GM23338 (cell line): Measurements from ENCODE around the gene PTAR1. TPM values are rescaled to one million over a fixed set of nuclear protein-coding genes. Genes with fewer than 3 reads are reported as not detected.

ENCODE experiments used
- ATAC-seq: fragments of 200-7000 bp; cut with Tn5 transposase; 3 replicates; pipeline ENCODE4 v1.9.1; 2020
- DNase-seq: peaks from one replicate; pipeline ENCODE4 v3.0.0-alpha.2; 2015; ENCODE audit warnings: low spot score
- H2AFZ ChIP-seq: fragments of 200-600 bp; sonication (generic); 2 replicates; pipeline ENCODE4 v1.8.0; 2016; ENCODE audit warnings: antibody characterized with exemption, mild to moderate bottlenecking, moderate library complexity
- H3F3A ChIP-seq: fragments of 200-600 bp; sonication (generic); replicated peaks from 2 replicates; pipeline ENCODE4 v1.8.0; 2017; ENCODE audit warnings: antibody characterized with exemption, mixed run types, low read depth
- H3K27ac ChIP-seq: fragments of 200-600 bp; sonication (generic); 2 replicates; pipeline ENCODE4 v1.6.1; 2016; ENCODE audit warnings: low read depth
- H3K27me3 ChIP-seq: fragments of 200-600 bp; sonication (generic); 2 replicates; pipeline ENCODE4 v1.8.0; 2016; ENCODE audit warnings: mild to moderate bottlenecking, mixed run types, moderate library complexity; ENCODE audit not compliant: insufficient read depth
- H3K36me3 ChIP-seq: fragments of 200-600 bp; sonication (generic); 2 replicates; pipeline ENCODE4 v1.8.0; 2016; ENCODE audit warnings: mild to moderate bottlenecking; ENCODE audit not compliant: insufficient read depth
- H3K4me1 ChIP-seq: fragments of 200-600 bp; sonication (generic); 2 replicates; pipeline ENCODE4 v1.8.0; 2016; ENCODE audit warnings: mild to moderate bottlenecking, moderate library complexity; ENCODE audit not compliant: insufficient read depth
- H3K4me2 ChIP-seq: fragments of 200-600 bp; sonication (generic); 2 replicates; pipeline ENCODE4 v1.7.1; 2017; ENCODE audit warnings: mixed run types
- H3K4me3 ChIP-seq: fragments of 200-600 bp; sonication (generic); 2 replicates; pipeline ENCODE4 v1.6.1; 2016; ENCODE audit warnings: mixed run types
- H3K79me2 ChIP-seq: fragments of 200-600 bp; sonication (generic); replicated peaks from 2 replicates; pipeline ENCODE4 v1.8.0; 2017; ENCODE audit warnings: mild to moderate bottlenecking; ENCODE audit not compliant: insufficient read depth
- H3K9me2 ChIP-seq: fragments of 200-600 bp; sonication (generic); 2 replicates; pipeline ENCODE4 v1.8.0; 2017; ENCODE audit not compliant: insufficient read depth
- H4K20me1 ChIP-seq: fragments of 200-600 bp; sonication (generic); replicated peaks from 2 replicates; pipeline ENCODE4 v1.8.0; 2017; ENCODE audit warnings: mild to moderate bottlenecking; ENCODE audit not compliant: insufficient read depth
- H3K27ac Mint-ChIP-seq: 2 replicates; pipeline ENCODE4 v1.8.0; 2020; ENCODE audit warnings: inconsistent platforms, mild to moderate bottlenecking, moderate library complexity, mixed read lengths
- H3K27me3 Mint-ChIP-seq: 3 replicates; pipeline ENCODE4 v1.8.0; 2022; ENCODE audit warnings: low read depth, mild to moderate bottlenecking, moderate library complexity, mixed read lengths, inconsistent platforms; ENCODE audit not compliant: insufficient read depth, poor library complexity
- H3K36me3 Mint-ChIP-seq: 3 replicates; pipeline ENCODE4 v1.8.0; 2021; ENCODE audit warnings: low read depth, mild to moderate bottlenecking, inconsistent platforms, moderate library complexity, mixed read lengths
- H3K4me1 Mint-ChIP-seq: 3 replicates; pipeline ENCODE4 v1.8.0; 2020; ENCODE audit warnings: mild to moderate bottlenecking, inconsistent platforms, mixed read lengths
- H3K4me3 Mint-ChIP-seq: 3 replicates; pipeline ENCODE4 v1.8.0; 2021; ENCODE audit warnings: moderate library complexity, mild to moderate bottlenecking, inconsistent platforms, mixed read lengths
- H3K9me3 Mint-ChIP-seq: 3 replicates; pipeline ENCODE4 v1.8.0; 2020; ENCODE audit warnings: moderate library complexity, mild to moderate bottlenecking, inconsistent platforms, mixed read lengths
- CREB1 ChIP-seq: fragments of 250-450 bp; sonication (Bioruptor Pico); IDR thresholded peaks from 2 replicates; pipeline ENCODE4 v1.5.0; 2020; ENCODE audit warnings: low read depth, mild to moderate bottlenecking, moderate library complexity
- CTCF ChIP-seq, 2 experiments: fragments of 200-600 bp in 1 of 2; sonication (generic) in 1 of 2; conservative IDR thresholded peaks; 2 replicates each; pipeline versions ENCODE4 v1.5.1 to v1.6.1; 2016 to 2017; ENCODE audit warnings: antibody characterized with exemption in 2 of 2, low read depth in 2 of 2, mild to moderate bottlenecking in 2 of 2, moderate library complexity in 1 of 2
- ETS1 ChIP-seq: IDR thresholded peaks from 2 replicates; pipeline ENCODE4 v1.6.1; 2016; ENCODE audit warnings: antibody characterized with exemption
- EZH2 ChIP-seq: fragments of 200-600 bp; sonication (generic); IDR thresholded peaks from one replicate; pipeline ENCODE4 v1.8.0; 2017; ENCODE audit warnings: antibody characterized with exemption, mild to moderate bottlenecking, low read depth; ENCODE audit not compliant: unreplicated experiment
- EZH2phosphoT487 ChIP-seq: fragments of 200-600 bp; sonication (generic); IDR thresholded peaks from one replicate; pipeline ENCODE4 v1.8.1; 2018; ENCODE audit warnings: antibody characterized with exemption; ENCODE audit not compliant: unreplicated experiment
- JUNB ChIP-seq: IDR thresholded peaks from one replicate; pipeline ENCODE4 v1.6.1; 2016; ENCODE audit warnings: antibody characterized with exemption; ENCODE audit not compliant: unreplicated experiment
- NANOG ChIP-seq: IDR thresholded peaks from 2 replicates; pipeline ENCODE4 v1.6.1; 2016; ENCODE audit warnings: antibody characterized with exemption, borderline replicate concordance
- POLR2AphosphoS5 ChIP-seq: IDR thresholded peaks from 2 replicates; pipeline ENCODE4 v1.6.1; 2016; ENCODE audit warnings: antibody characterized with exemption, low read depth
- REST ChIP-seq: IDR thresholded peaks from one replicate; pipeline ENCODE4 v1.6.1; 2018; ENCODE audit warnings: antibody characterized with exemption; ENCODE audit not compliant: unreplicated experiment
- STAT1 ChIP-seq: IDR thresholded peaks from one replicate; pipeline ENCODE4 v1.6.1; 2016; ENCODE audit warnings: antibody characterized with exemption; ENCODE audit not compliant: unreplicated experiment
- ZNF114 ChIP-seq: fragments of 250-450 bp; sonication (Bioruptor Pico); IDR thresholded peaks from 2 replicates; pipeline ENCODE4 v1.5.0; 2020; ENCODE audit warnings: mild to moderate bottlenecking, moderate library complexity
- ZNF331 ChIP-seq: fragments of 250-450 bp; sonication (Bioruptor Pico); IDR thresholded peaks from 2 replicates; pipeline ENCODE4 v1.5.0; 2020; ENCODE audit warnings: low read depth, mild to moderate bottlenecking, moderate library complexity
- ZNF462 ChIP-seq: fragments of 250-450 bp; sonication (Bioruptor Pico); IDR thresholded peaks from 2 replicates; pipeline ENCODE4 v1.5.0; 2020; ENCODE audit warnings: mild to moderate bottlenecking, moderate library complexity
- polyA plus RNA-seq: library from polyadenylated mRNA; unstranded; fragments of >200 nt; fragmentation: Nextera tagmentation; extraction: Ambion mirVana; gene quantifications from 2 replicates; pipeline ENCODE4 v1.2.1, GENCODE V29; 2016
- total RNA-seq: library from RNA; depleted of rRNA; stranded (reverse); fragments of >200 nt; shearing (Covaris generic); gene quantifications from 2 replicates; pipeline ENCODE4 v1.2.3, GENCODE V29; 2014

PTAR1 gene
- total and polyA plus RNA-seq, 2 experiments from 2014 or later, result 35.2 to 219 TPM

- DNase-seq, result no peak
- H3K4me3 ChIP-seq, result peak overlapping the region; percentile 81
- H3F3A ChIP-seq, result peaks cover 8% of the 10 kb centered on the region; the same call in 1 of the 2 replicates
- H3K4me3 Mint-ChIP-seq, result peak overlapping the region; percentile 68
- H3K9me2 ChIP-seq, result no peaks in the 10 kb centered on the region
- no peaks in the 10 kb centered on the region for H3K9me3 Mint-ChIP-seq
- H3K4me2 ChIP-seq, result peak overlapping the region; percentile 95
- H3K36me3 ChIP-seq, result no peaks in the 10 kb centered on the region
- H3K4me1 Mint-ChIP-seq, result peaks cover 12% of the 10 kb centered on the region; the same call in 2 of the 3 replicates
- no peaks in the 10 kb centered on the region for H3K79me2 ChIP-seq
- no peak for ATAC-seq
- H3K27me3 Mint-ChIP-seq, result peaks cover 25% of the 10 kb centered on the region
- peaks cover 35% of the 10 kb centered on the region for H3K27me3 ChIP-seq
- H2AFZ ChIP-seq, result peak overlapping the region; percentile 97
- no peaks in the 10 kb centered on the region for H4K20me1 ChIP-seq
- TF ChIP-seq ZNF114 (no peak), JUNB (no peak), ZNF462 (CRISPR knock-in tag) (no peak), POLR2AphosphoS5 (no peak), CREB1 (CRISPR knock-in tag) (no peak), ZNF331 (CRISPR knock-in tag) (no peak), EZH2 (no peak), ETS1 (no peak), EZH2phosphoT487 (no peak), REST (no peak), NANOG (no peak), CTCF (conservative IDR thresholded peaks at IDR 0.05; ENCODE audit: low read depth in 2 of 2) (no peak), STAT1 (no peak)
- H3K4me1 ChIP-seq, result peaks cover 6% of the 10 kb centered on the region
- H3K27ac Mint-ChIP-seq, result no peak overlapping the region
- H3K27ac ChIP-seq, result 0 out of 2 replicates have a peak overlapping the region, but pooled peaks have one; percentile 30
- no peaks in the 10 kb centered on the region; the same call in 2 of the 3 replicates for H3K36me3 Mint-ChIP-seq
Measured at GRCh38 chr9:69673311-69673640, 86.5 kb downstream of the PTAR1 start.
